Fibroblast of mammary gland (primary cell): ENCODE data around the gene OR1L1.
A peak's percentile ranks its signal among the peaks of the same experiment; 100 is the strongest.

Source experiments
- DNase-seq: peaks from one replicate; pipeline ENCODE4 v3.0.0-alpha.2; 2010; ENCODE audit warnings: low read depth
- H3K4me3 ChIP-seq: 2 replicates; pipeline ENCODE4 v1.5.1; 2011; ENCODE audit warnings: low read depth, mild to moderate bottlenecking, low read length, moderate library complexity; ENCODE audit not compliant: control insufficient read depth
- CTCF ChIP-seq: conservative IDR thresholded peaks from 2 replicates; pipeline ENCODE4 v1.5.1; 2011; ENCODE audit warnings: low read depth, low read length, inconsistent platforms; ENCODE audit not compliant: control insufficient read depth, insufficient read depth

OR1L1 gene

GRCh38 chr9:122672481-122672880 is 11.0 kb downstream of the OR1L1 start:
- no peak for DNase-seq
- no peak overlapping the region for H3K4me3 ChIP-seq
- TF ChIP-seq CTCF = no peak

GRCh38 chr9:122684851-122685250 is 23.3 kb downstream of the OR1L1 start:
- TF ChIP-seq CTCF = no peak
- no peak for DNase-seq

GRCh38 chr9:122695696-122696095 is 34.2 kb downstream of the OR1L1 start:
- no peak for TF ChIP-seq CTCF
- peak; percentile 15 for DNase-seq
- H3K4me3 ChIP-seq = no peak overlapping the region

More at GRCh38 chr9:122684851-122685250, 23.3 kb downstream of the OR1L1 start:
- no peak overlapping the region for H3K4me3 ChIP-seq
